ENCODE measurements around the gene TOMM22. TPM values are rescaled to one million over a fixed set of nuclear protein-coding genes. Genes with fewer than 3 reads are reported as not detected.

TOMM22 gene
- total RNA-seq, 8 experiments from 2014 or later = 42.2 to 84.3 (median 59.5) TPM

GRCh38 chr22:38710866-38711265 lies 29.1 kb downstream of the TOMM22 start:
- Histone ChIP-seq H3K4me3 (no peak overlapping the region), H3K27ac (no peak overlapping the region), H3K4me1 (replicated peaks in 1 of 2) (peaks cover 12 to 13% of the 10 kb centered on the region in 2 donors)
- no peak for ATAC-seq (replicated peaks in 6 of 8)
- in situ Hi-C loops (cut with MboI; ENCODE audit: low pct_unique_long_range_greater_than_20kb in 2 of 9, low sequenced_read_pairs in 9 of 9, unreplicated experiment in 9 of 9) = no loop called here
- 40 to 100% (median 86%) methylated on average over 1 to 3 of the region's 3 CpGs; no CpG with 5 or more reads in 1 of the 10 experiments for WGBS, 10 experiments

- WGBS, 10 experiments = 39 to 80% (median 74%) methylated on average over 1 to 11 of the region's 11 CpGs; no CpG with 5 or more reads in 2 of the 10 experiments
- ATAC-seq (replicated peaks in 6 of 8) = peak in 3 of 8 experiments; percentile 12 to 59 (median 33)
- H3K4me3 ChIP-seq = no peak overlapping the region
- in situ Hi-C loops (cut with MboI; ENCODE audit: low pct_unique_long_range_greater_than_20kb in 2 of 9, low sequenced_read_pairs in 9 of 9, unreplicated experiment in 9 of 9) = no loop called here
- H3K4me1 ChIP-seq (replicated peaks in 1 of 2) = peaks cover 4 to 9% of the 10 kb centered on the region in 2 donors
- H3K27ac ChIP-seq = no peak overlapping the region
Observed at GRCh38 chr22:38712486-38713207, 30.9 kb downstream of the TOMM22 start.

- Histone ChIP-seq H3K4me1 (replicated peaks in 1 of 2) (peaks cover 0 to 9% of the 10 kb centered on the region in 2 donors), H3K4me3 (no peak overlapping the region), H3K27ac (no peak overlapping the region)
- in situ Hi-C loops (cut with MboI; ENCODE audit: low pct_unique_long_range_greater_than_20kb in 2 of 9, low sequenced_read_pairs in 9 of 9, unreplicated experiment in 9 of 9) = no loop called here
- 80 to 93% (median 82%) methylated on average over 1 to 3 of the region's 8 CpGs; no CpG with 5 or more reads in 6 of the 10 experiments for WGBS, 10 experiments
- ATAC-seq (replicated peaks in 6 of 8) = peak in 4 of 8 experiments; percentile 4 to 65 (median 53)
Observed at GRCh38 chr22:38713921-38714320, 32.2 kb downstream of the TOMM22 start.

GRCh38 chr22:38715176-38715764 lies 33.5 kb downstream of the TOMM22 start:
- 67 to 100% (median 86%) methylated on average over 1 to 9 of the region's 9 CpGs; no CpG with 5 or more reads in 2 of the 10 experiments for WGBS, 10 experiments
- Histone ChIP-seq H3K27ac (no peak overlapping the region), H3K4me3 (no peak overlapping the region), H3K4me1 (replicated peaks in 1 of 2) (peaks cover 0 to 9% of the 10 kb centered on the region in 2 donors)
- in situ Hi-C loops (cut with MboI; ENCODE audit: low pct_unique_long_range_greater_than_20kb in 2 of 9, low sequenced_read_pairs in 9 of 9, unreplicated experiment in 9 of 9) = no loop called here
- peak in 1 of 8 experiments; percentile 6 for ATAC-seq (replicated peaks in 6 of 8)

GRCh38 chr22:38715852-38716251 lies 34.1 kb downstream of the TOMM22 start:
- WGBS, 10 experiments = 81 to 100% (median 100%) methylated on average over 1 to 8 of the region's 15 CpGs; no CpG with 5 or more reads in 5 of the 10 experiments
- Histone ChIP-seq H3K4me3 (no peak overlapping the region), H3K4me1 (replicated peaks in 1 of 2) (peaks cover 0 to 9% of the 10 kb centered on the region in 2 donors), H3K27ac (no peak overlapping the region)
- no peak for ATAC-seq (replicated peaks in 6 of 8)
- in situ Hi-C loops (cut with MboI; ENCODE audit: low pct_unique_long_range_greater_than_20kb in 2 of 9, low sequenced_read_pairs in 9 of 9, unreplicated experiment in 9 of 9) = no loop called here

GRCh38 chr22:38716271-38716670 lies 34.5 kb downstream of the TOMM22 start:
- 98 to 100% (median 100%) methylated on average over 2 to 5 of the region's 10 CpGs; no CpG with 5 or more reads in 6 of the 10 experiments for WGBS, 10 experiments
- in situ Hi-C loops (cut with MboI; ENCODE audit: low pct_unique_long_range_greater_than_20kb in 2 of 9, low sequenced_read_pairs in 9 of 9, unreplicated experiment in 9 of 9) = no loop called here

GRCh38 chr22:38716826-38717225 lies 35.1 kb downstream of the TOMM22 start:
- no peak overlapping the region for H3K27ac ChIP-seq
- WGBS, 10 experiments = 33 to 96% (median 90%) methylated on average over 2 to 8 of the region's 9 CpGs; no CpG with 5 or more reads in 6 of the 10 experiments
- in situ Hi-C loops (cut with MboI; ENCODE audit: low pct_unique_long_range_greater_than_20kb in 2 of 9, low sequenced_read_pairs in 9 of 9, unreplicated experiment in 9 of 9) = no loop called here
- peak in 2 of 8 experiments; percentile 22 to 48 for ATAC-seq (replicated peaks in 6 of 8)
- H3K4me3 ChIP-seq = no peak overlapping the region
- peaks cover 0 to 9% of the 10 kb centered on the region in 2 donors for H3K4me1 ChIP-seq (replicated peaks in 1 of 2)

More at GRCh38 chr22:38716271-38716670, 34.5 kb downstream of the TOMM22 start:
- Histone ChIP-seq H3K4me3 (no peak overlapping the region), H3K27ac (no peak overlapping the region), H3K4me1 (replicated peaks in 1 of 2) (peaks cover 0 to 9% of the 10 kb centered on the region in 2 donors)
- no peak for ATAC-seq (replicated peaks in 6 of 8)

- WGBS, 10 experiments = 88 to 100% (median 94%) methylated on average over 3 to 5 of the region's 6 CpGs; no CpG with 5 or more reads in 4 of the 10 experiments
- no peak for ATAC-seq (replicated peaks in 6 of 8)
- Histone ChIP-seq H3K4me3 (no peak overlapping the region), H3K4me1 (replicated peaks in 1 of 2) (peaks cover 0 to 9% of the 10 kb centered on the region in 2 donors), H3K27ac (no peak overlapping the region)
- in situ Hi-C loops (cut with MboI; ENCODE audit: low pct_unique_long_range_greater_than_20kb in 2 of 9, low sequenced_read_pairs in 9 of 9, unreplicated experiment in 9 of 9) = no loop called here
Observed at GRCh38 chr22:38717244-38717643, 35.5 kb downstream of the TOMM22 start.

GRCh38 chr22:38718414-38718813 lies 36.7 kb downstream of the TOMM22 start:
- no peak overlapping the region for H3K27ac ChIP-seq
- no peak overlapping the region for H3K4me3 ChIP-seq
- peaks cover 0 to 7% of the 10 kb centered on the region in 2 donors for H3K4me1 ChIP-seq (replicated peaks in 1 of 2)
- 0 to 100% (median 59%) methylated on average over 1 to 6 of the region's 6 CpGs for WGBS, 10 experiments
- in situ Hi-C loops (cut with MboI; ENCODE audit: low pct_unique_long_range_greater_than_20kb in 2 of 9, low sequenced_read_pairs in 9 of 9, unreplicated experiment in 9 of 9) = no loop called here
- ATAC-seq (replicated peaks in 6 of 8) = peak; percentile 60 to 99 (median 92)

- ATAC-seq (replicated peaks in 6 of 8) = no peak
Observed at GRCh38 chr22:38719196-38719595, 37.4 kb downstream of the TOMM22 start.

GRCh38 chr22:38720350-38720749 lies 38.6 kb downstream of the TOMM22 start:
- H3K27ac ChIP-seq = no peak overlapping the region
- H3K4me3 ChIP-seq = no peak overlapping the region
- in situ Hi-C loops (cut with MboI; ENCODE audit: low pct_unique_long_range_greater_than_20kb in 2 of 9, low sequenced_read_pairs in 9 of 9, unreplicated experiment in 9 of 9) = no loop called here
- ATAC-seq (replicated peaks in 6 of 8) = no peak
- 45 to 100% (median 100%) methylated on average over 1 to 3 of the region's 3 CpGs for WGBS, 10 experiments
- H3K4me1 ChIP-seq (replicated peaks in 1 of 2) = no peaks in the 10 kb centered on the region

More at GRCh38 chr22:38719196-38719595, 37.4 kb downstream of the TOMM22 start:
- Histone ChIP-seq H3K4me1 (replicated peaks in 1 of 2) (no peaks in the 10 kb centered on the region), H3K4me3 (no peak overlapping the region), H3K27ac (no peak overlapping the region)
- 60 to 100% (median 97%) methylated on average over 1 to 6 of the region's 6 CpGs; no CpG with 5 or more reads in 3 of the 10 experiments for WGBS, 10 experiments
- in situ Hi-C loops (cut with MboI; ENCODE audit: low pct_unique_long_range_greater_than_20kb in 2 of 9, low sequenced_read_pairs in 9 of 9, unreplicated experiment in 9 of 9) = no loop called here

GRCh38 chr22:38721551-38721950 lies 39.8 kb downstream of the TOMM22 start:
- in situ Hi-C loops (cut with MboI; ENCODE audit: low pct_unique_long_range_greater_than_20kb in 2 of 9, low sequenced_read_pairs in 9 of 9, unreplicated experiment in 9 of 9) = no loop called here
- ATAC-seq (replicated peaks in 6 of 8) = no peak
- WGBS, 10 experiments = 60 to 100% (median 99%) methylated on average over 1 to 6 of the region's 7 CpGs; no CpG with 5 or more reads in 2 of the 10 experiments
- no peaks in the 10 kb centered on the region for H3K4me1 ChIP-seq (replicated peaks in 1 of 2)
- no peak overlapping the region for H3K4me3 ChIP-seq
- no peak overlapping the region for H3K27ac ChIP-seq

GRCh38 chr22:38724176-38724575 lies 42.4 kb downstream of the TOMM22 start:
- no peaks in the 10 kb centered on the region for H3K4me1 ChIP-seq (replicated peaks in 1 of 2)
- 50 to 100% (median 100%) methylated on average over 2 to 6 of the region's 7 CpGs; no CpG with 5 or more reads in 2 of the 10 experiments for WGBS, 10 experiments
- ATAC-seq (replicated peaks in 6 of 8) = no peak
- H3K27ac ChIP-seq = no peak overlapping the region
- H3K4me3 ChIP-seq = no peak overlapping the region
- in situ Hi-C loops (cut with MboI; ENCODE audit: low pct_unique_long_range_greater_than_20kb in 2 of 9, low sequenced_read_pairs in 9 of 9, unreplicated experiment in 9 of 9) = no loop called here
